Breast epithelium (tissue), 3 donors: ENCODE data around the gene TRIM75.

Source experiments
- CTCF ChIP-seq, 3 donors: fragments of 450-650 bp; IDR thresholded peaks; one replicate each; pipeline ENCODE4 v1.5.1; 2016 to 2017; ENCODE audit warnings: antibody characterized with exemption in 3 of 3, mild to moderate bottlenecking in 3 of 3, moderate library complexity in 3 of 3
- POLR2A ChIP-seq: fragments of 450-650 bp; IDR thresholded peaks from one replicate; pipeline ENCODE4 v1.6.1; 2016; ENCODE audit warnings: antibody characterized with exemption, mild to moderate bottlenecking, moderate library complexity
- POLR2AphosphoS5 ChIP-seq, 3 donors: sonication (generic); formaldehyde crosslinking; IDR thresholded peaks; one replicate each; pipeline ENCODE4 v1.6.1; 2017; ENCODE audit warnings: antibody characterized with exemption in 3 of 3

GRCh38 chr4:165031436-165032211 lies 22.0 kb upstream of the TRIM75 start, which contains the start of gene TRIM60:
- no peak for TF ChIP-seq CTCF (IDR thresholded peaks at IDR 0.05)
- TF ChIP-seq POLR2A, result no peak
- no peak for TF ChIP-seq POLR2AphosphoS5 (IDR thresholded peaks at IDR 0.05)
